ENCODE results near the gene GABRB2. TPM values are rescaled to one million over a fixed set of nuclear protein-coding genes. Genes with fewer than 3 reads are reported as not detected.

GABRB2 gene
- total and polyA plus RNA-seq, 10 donors, result 0.07 to 27.5 (median 9.1) TPM

DNA sequence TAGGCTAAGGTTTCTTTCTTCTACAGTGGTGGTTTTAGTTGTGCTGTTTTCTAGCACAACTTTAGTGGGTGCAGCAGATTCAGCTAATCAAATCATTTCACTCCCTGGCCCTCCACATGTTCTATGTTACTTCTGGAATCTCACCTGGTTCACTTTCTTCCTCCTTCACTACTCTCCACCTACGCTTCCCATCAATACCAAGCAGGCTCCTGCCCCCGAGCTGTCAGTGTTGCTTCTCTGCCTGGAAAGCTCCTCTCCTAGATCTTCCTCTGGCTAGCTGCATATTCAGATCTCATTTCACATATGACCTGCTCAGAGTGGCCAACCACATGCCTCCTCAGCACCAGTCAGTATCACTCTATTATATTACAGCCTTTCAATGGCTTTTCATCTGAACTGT is 19.6 kb upstream of the GABRB2 start:
- TF ChIP-seq POLR2AphosphoS5 (IDR thresholded peaks at IDR 0.05) (no peak), POLR2A (IDR thresholded peaks at IDR 0.05) (no peak)
- Histone ChIP-seq H3K4me3 (no peak overlapping the region), H3K36me3 (no peaks in the 10 kb centered on the region), H3K27me3 (replicated peaks in 1 of 7) (no peaks in the 10 kb centered on the region), H3K9me3 (no peaks in the 10 kb centered on the region), H3K27ac (no peak overlapping the region), H3K4me1 (no peaks in the 10 kb centered on the region)
- intact Hi-C loops (cut with DNase I; ENCODE audit: low total_unique reads), result no loop called here
- WGBS, 5 donors, result 66 to 92% (median 74%) methylated on average over 2 of the region's 2 CpGs
- DNase-seq, result no peak

DNA sequence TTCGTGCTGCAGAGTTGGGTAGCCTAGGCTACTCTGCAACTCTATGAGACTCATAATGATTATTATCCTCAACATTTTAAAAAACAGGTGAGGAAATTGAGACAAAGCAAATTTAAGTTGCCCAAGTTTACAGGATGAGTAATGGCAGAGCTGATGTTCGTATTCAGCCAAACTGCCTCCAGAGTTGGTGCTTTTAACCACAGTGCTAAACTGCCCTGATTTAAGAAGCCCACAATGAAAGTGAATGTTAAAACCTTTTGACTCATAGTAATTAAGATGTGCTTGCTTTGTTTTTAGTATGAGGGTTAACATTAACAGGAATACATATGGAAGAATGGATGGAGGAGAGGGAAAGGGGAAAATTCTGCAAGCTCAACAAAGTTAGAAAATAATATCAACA is 15.9 kb upstream of the GABRB2 start:
- H3K4me3 ChIP-seq, result no peak overlapping the region
- no peak for DNase-seq
- H3K27ac ChIP-seq, result no peak overlapping the region
- H3K4me1 ChIP-seq, result no peaks in the 10 kb centered on the region
- intact Hi-C loops (cut with DNase I; ENCODE audit: low total_unique reads), result no loop called here
- no peaks in the 10 kb centered on the region for H3K27me3 ChIP-seq (replicated peaks in 1 of 7)
- H3K36me3 ChIP-seq, result no peaks in the 10 kb centered on the region
- no peak for TF ChIP-seq POLR2AphosphoS5 (IDR thresholded peaks at IDR 0.05)
- TF ChIP-seq, protein P1, sequence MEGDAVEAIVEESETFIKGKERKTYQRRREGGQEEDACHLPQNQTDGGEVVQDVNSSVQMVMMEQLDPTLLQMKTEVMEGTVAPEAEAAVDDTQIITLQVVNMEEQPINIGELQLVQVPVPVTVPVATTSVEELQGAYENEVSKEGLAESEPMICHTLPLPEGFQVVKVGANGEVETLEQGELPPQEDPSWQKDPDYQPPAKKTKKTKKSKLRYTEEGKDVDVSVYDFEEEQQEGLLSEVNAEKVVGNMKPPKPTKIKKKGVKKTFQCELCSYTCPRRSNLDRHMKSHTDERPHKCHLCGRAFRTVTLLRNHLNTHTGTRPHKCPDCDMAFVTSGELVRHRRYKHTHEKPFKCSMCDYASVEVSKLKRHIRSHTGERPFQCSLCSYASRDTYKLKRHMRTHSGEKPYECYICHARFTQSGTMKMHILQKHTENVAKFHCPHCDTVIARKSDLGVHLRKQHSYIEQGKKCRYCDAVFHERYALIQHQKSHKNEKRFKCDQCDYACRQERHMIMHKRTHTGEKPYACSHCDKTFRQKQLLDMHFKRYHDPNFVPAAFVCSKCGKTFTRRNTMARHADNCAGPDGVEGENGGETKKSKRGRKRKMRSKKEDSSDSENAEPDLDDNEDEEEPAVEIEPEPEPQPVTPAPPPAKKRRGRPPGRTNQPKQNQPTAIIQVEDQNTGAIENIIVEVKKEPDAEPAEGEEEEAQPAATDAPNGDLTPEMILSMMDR (IDR thresholded peaks at IDR 0.05 in 8 of 11, conservative IDR thresholded peaks at IDR 0.05 in 3 of 11), result no peak
- TF ChIP-seq POLR2A (IDR thresholded peaks at IDR 0.05), result no peak
- 29 to 47% (median 44%) methylated on average over 2 of the region's 2 CpGs for WGBS, 5 donors
- H3K9me3 ChIP-seq, result no peaks in the 10 kb centered on the region

DNA sequence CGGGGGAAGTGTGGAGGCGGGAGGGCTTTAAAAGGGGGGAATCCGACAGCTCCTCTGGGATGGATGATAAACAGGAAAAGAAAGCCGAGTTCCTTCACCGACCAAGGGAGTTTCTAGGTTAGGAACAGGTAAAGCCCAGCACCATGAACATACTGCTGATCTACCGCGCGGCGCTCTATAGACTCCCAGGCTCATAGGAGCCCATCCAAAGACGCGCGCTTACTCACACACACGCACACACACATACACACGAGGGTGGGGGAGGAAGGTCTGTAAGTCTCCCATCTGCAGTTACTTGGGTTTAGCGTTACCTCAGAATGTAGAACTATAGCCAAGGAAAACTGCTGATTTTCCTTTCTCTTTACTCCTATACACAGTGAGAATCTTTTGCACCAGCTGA is 2.6 kb upstream of the GABRB2 start:
- peaks cover 14 to 64% (median 44%) of the 10 kb centered on the region in 7 donors for H3K27me3 ChIP-seq (replicated peaks in 1 of 7)
- no peak for DNase-seq
- WGBS, 5 donors, result 8 to 12% (median 9%) methylated on average over 15 of the region's 15 CpGs
- H3K27ac ChIP-seq, result no peak overlapping the region
- no peaks in the 10 kb centered on the region for H3K36me3 ChIP-seq
- peak overlapping the region in 3 of 8 donors; percentile 33 to 67 (median 55) for H3K4me3 ChIP-seq
- intact Hi-C loops (cut with DNase I; ENCODE audit: low total_unique reads), result no loop called here
- H3K4me1 ChIP-seq, result peaks cover 3 to 40% (median 21%) of the 10 kb centered on the region in 6 donors
- TF ChIP-seq POLR2AphosphoS5 (IDR thresholded peaks at IDR 0.05), result no peak
- no peak for TF ChIP-seq POLR2A (IDR thresholded peaks at IDR 0.05)
- TF ChIP-seq, protein P1 (IDR thresholded peaks at IDR 0.05 in 8 of 11, conservative IDR thresholded peaks at IDR 0.05 in 3 of 11), result no peak
- H3K9me3 ChIP-seq, result peaks cover 0 to 12% (median 2%) of the 10 kb centered on the region in 8 donors

DNA sequence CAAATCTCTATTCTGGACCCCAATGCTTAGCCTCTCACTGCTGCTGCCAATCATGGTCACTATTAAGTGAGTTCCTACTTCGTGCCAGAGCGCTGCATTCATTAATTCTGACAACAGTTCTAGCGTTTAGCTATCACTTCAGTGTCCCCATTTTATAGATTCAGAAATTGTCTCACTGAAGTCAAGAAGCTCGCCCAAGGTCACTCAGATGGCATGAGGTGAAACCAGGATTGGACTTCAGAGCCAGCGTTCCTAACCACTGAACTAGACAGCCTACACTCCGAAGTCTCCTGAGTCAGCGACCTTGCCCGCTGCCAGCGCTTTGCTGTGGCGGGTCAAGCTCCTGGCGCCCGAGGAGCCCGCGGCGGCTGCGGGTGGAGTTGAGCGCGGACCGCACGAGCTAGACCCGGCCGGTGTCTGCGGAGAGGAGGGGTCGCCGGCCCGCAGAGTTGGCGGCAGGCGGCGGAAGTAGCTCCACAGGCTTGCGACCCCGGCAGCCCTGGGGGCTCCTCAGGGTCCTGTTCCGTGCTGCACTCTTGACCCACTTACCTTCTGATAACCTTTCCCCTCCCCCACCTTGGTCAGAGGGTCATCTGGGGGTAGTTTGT is 2.1 kb upstream of the GABRB2 start:
- intact Hi-C loops (cut with DNase I; ENCODE audit: low total_unique reads), result no loop called here
- H3K27ac ChIP-seq, result no peak overlapping the region
- H3K9me3 ChIP-seq, result peaks cover 0 to 12% (median 2%) of the 10 kb centered on the region in 8 donors
- WGBS, 5 donors, result 2 to 13% (median 6%) methylated on average over 9 to 32 of the region's 32 CpGs
- H3K36me3 ChIP-seq, result no peaks in the 10 kb centered on the region
- H3K27me3 ChIP-seq (replicated peaks in 1 of 7), result peaks cover 14 to 69% (median 44%) of the 10 kb centered on the region in 7 donors
- no peak for DNase-seq
- TF ChIP-seq, protein P1 (IDR thresholded peaks at IDR 0.05 in 8 of 11, conservative IDR thresholded peaks at IDR 0.05 in 3 of 11), result no peak
- TF ChIP-seq POLR2AphosphoS5 (IDR thresholded peaks at IDR 0.05) (no peak), POLR2A (IDR thresholded peaks at IDR 0.05) (no peak)
- H3K4me1 ChIP-seq, result peaks cover 3 to 43% (median 21%) of the 10 kb centered on the region in 6 donors
- peak overlapping the region in 6 of 8 donors; percentile 30 to 67 (median 44) for H3K4me3 ChIP-seq

Measured in spleen (tissue), 11 donors.